ENCODE measurements around the gene MS4A10. TPM values are rescaled to one million over a fixed set of nuclear protein-coding genes. Genes with fewer than 3 reads are reported as not detected.

Gene MS4A10
- total and polyA plus RNA-seq, 10 of the 15 experiments (the other 5 are each of a cell fraction or from before 2014, with no cell fraction given) = not detected

GRCh38 chr11:60761436-60762190 lies 23.5 kb upstream of the MS4A10 start:
- peaks cover 61% of the 10 kb centered on the region for H3K4me1 ChIP-seq (ENCODE audit: control insufficient read depth, insufficient read depth, low read length)
- intact Hi-C loops (cut with micrococcal nuclease; ENCODE audit: unreplicated experiment) = loop anchor here (5.0 to 10.0 kb wide), 6 partner anchors 129 to 567 kb away; partner anchors contain the start of genes PRPF19 and VPS37C
- BruUV-seq (replicated peaks) = no TSS peak
- WGBS (ENCODE audit: insufficient coverage, insufficient replicate concordance, low lambda C conversion rate, missing lambda C conversion rate) = 36% methylated on average over 4 of the region's 4 CpGs
- POLR2A ChIA-PET = interaction anchor here (0.6 to 1.8 kb wide), 8 partner anchors 13 to 998 kb away, joined by 3 to 6 read pairs (median 3); partner anchors contain the start of genes TMEM109 and TMEM132A
- H3K9me3 ChIP-seq (replicated peaks; ENCODE audit: control insufficient read depth, insufficient read depth, low read length) = peaks cover 1% of the 10 kb centered on the region; the same call in 2 of the 3 replicates
- H3K36me3 ChIP-seq (ENCODE audit: control insufficient read depth in 2 of 2, insufficient read depth in 2 of 2, low read length in 1 of 2) = no peaks in the 10 kb centered on the region
- SMC1A ChIA-PET (ENCODE audit: uncharacterized antibody, unreplicated experiment) = interaction anchor here (0.6 to 7.8 kb wide), 18 partner anchors 13 to 497 kb away, joined by 3 to 143 read pairs (median 6); partner anchors contain the start of gene MS4A8
- TF ChIP-seq ELK1 (IDR thresholded peaks at IDR 0.05; ENCODE audit: low read depth, low read length) (peak; percentile 89), ZZZ3 (IDR thresholded peaks at IDR 0.05; ENCODE audit: control insufficient read depth, insufficient read length, low read depth) (no peak), ZBED1 (IDR thresholded peaks at IDR 0.05; ENCODE audit: borderline replicate concordance) (peak; percentile 31; the same call in 1 of the 2 replicates), SRF (IDR thresholded peaks at IDR 0.05; ENCODE audit: low read depth in 2 of 2, low read length in 2 of 2) (peak; percentile 57 to 92), MTA2 (IDR thresholded peaks at IDR 0.05; ENCODE audit: low read depth) (0 out of 2 replicates have a peak, but pooled peaks have one; percentile 18), SKIL (IDR thresholded peaks at IDR 0.05; ENCODE audit: low read depth, poor library complexity, severe bottlenecking) (peak; percentile 98), JUNB (IDR thresholded peaks at IDR 0.05) (peak; percentile 19; the same call in 1 of the 2 replicates), ZBTB4 (CRISPR knock-in tag; IDR thresholded peaks at IDR 0.05) (no peak), JUND (IDR thresholded peaks at IDR 0.05; ENCODE audit: low read depth, low read length) (no peak), BACH1 (IDR thresholded peaks at IDR 0.05; ENCODE audit: borderline replicate concordance) (no peak), HDAC6 (IDR thresholded peaks at IDR 0.05; ENCODE audit: unreplicated experiment) (no peak)
- peak; percentile 49 for DNase-seq (ENCODE audit: low read depth, low spot score)
- H2AFZ ChIP-seq (ENCODE audit: control insufficient read depth, low read depth, low read length) = peak overlapping the region; percentile 19; the same call in 1 of the 2 replicates
- H3K4me2 ChIP-seq (ENCODE audit: control insufficient read depth, insufficient read depth) = peak overlapping the region; percentile 57
- H3K79me2 ChIP-seq (ENCODE audit: control insufficient read depth, insufficient read depth, low read length) = no peaks in the 10 kb centered on the region
- CTCF ChIA-PET = interaction anchor here (1.1 to 7.3 kb wide), 15 partner anchors 8 to 416 kb away, joined by 3 to 184 read pairs (median 8); partner anchors contain the start of genes MS4A1 and MS4A8
- H3K27ac ChIP-seq (ENCODE audit: control insufficient read depth, insufficient read depth) = peak overlapping the region; percentile 96
- no peaks in the 10 kb centered on the region for H4K20me1 ChIP-seq (ENCODE audit: control insufficient read depth, insufficient read depth)
- peak; percentile 24 for ATAC-seq
- RAD21 ChIA-PET (ENCODE audit: unreplicated experiment) = interaction anchor here (0.9 to 7.4 kb wide), 14 partner anchors 13 to 1781 kb away, joined by 3 to 119 read pairs (median 11); partner anchors contain the start of genes MS4A1, MS4A10 and MS4A8
- H3K4me3 ChIP-seq = no peak overlapping the region
- H3K27me3 ChIP-seq (replicated peaks in 1 of 2; ENCODE audit: control insufficient read depth in 2 of 2, insufficient read depth in 2 of 2, low read length in 1 of 2) = no peaks in the 10 kb centered on the region
- FAIRE-seq = peak; percentile 13
- in situ Hi-C loops (cut with MboI) = loop anchor here (10.0 to 25.0 kb wide), 2 partner anchors 397 to 1574 kb away; no protein-coding TSS in a partner anchor
- H3K9ac ChIP-seq (ENCODE audit: control insufficient read depth, insufficient read depth, low read length) = peak overlapping the region; percentile 14; the same call in 1 of the 2 replicates
